ENCODE measurements around the gene S100A9. TPM values are rescaled to one million over a fixed set of nuclear protein-coding genes. Genes with fewer than 3 reads are reported as not detected.

The S100A9 gene
- polyA plus RNA-seq, 1 donor from 2014 or later: not detected

DNA sequence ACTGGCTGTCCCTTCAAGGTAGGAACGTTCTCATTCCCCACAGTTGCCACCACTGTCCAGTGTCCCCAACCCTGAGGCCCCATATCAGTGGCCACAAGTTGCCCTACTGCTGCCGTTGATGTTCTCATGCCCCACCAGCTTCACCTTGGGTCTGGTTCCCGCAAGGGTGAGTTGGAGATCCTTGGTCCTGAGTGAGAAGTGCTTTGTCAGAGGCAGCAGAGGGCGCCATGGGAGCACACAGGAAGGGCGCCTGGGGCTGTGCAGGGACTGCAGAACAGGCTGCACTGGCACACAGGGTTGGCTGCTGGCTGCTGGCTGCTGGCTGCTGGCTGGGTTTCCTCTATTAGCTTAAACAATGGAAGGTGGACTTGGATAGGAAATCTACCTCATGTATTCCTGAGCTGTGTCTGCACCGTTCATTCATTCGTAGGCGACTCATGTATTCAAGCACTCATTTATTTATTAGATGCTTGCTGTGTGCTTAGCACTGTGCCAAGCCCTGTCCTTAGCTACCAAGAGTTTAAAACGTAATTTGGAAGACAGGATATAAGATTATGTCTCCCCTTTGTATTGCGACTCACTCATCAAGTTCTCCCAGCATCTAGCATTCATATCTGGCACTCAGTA lies 2.1 kb upstream of the S100A9 start:
- Histone ChIP-seq H3K27me3 (ENCODE audit: insufficient read depth, low read depth, low read length) (no peaks in the 10 kb centered on the region), H3F3A (ENCODE audit: insufficient read depth, low read length, poor library complexity, severe bottlenecking) (no peaks in the 10 kb centered on the region), H3K79me2 (replicated peaks; ENCODE audit: insufficient read depth, low read length) (no peaks in the 10 kb centered on the region), H3K9me3 (ENCODE audit: low read length) (no peaks in the 10 kb centered on the region), H2AFZ (ENCODE audit: low read depth, low read length) (no peak overlapping the region), H3K27ac (ENCODE audit: low read length) (no peak overlapping the region), H3K4me3 (ENCODE audit: low read length) (no peak overlapping the region), H4K20me1 (ENCODE audit: insufficient read depth) (no peaks in the 10 kb centered on the region), H3K4me2 (ENCODE audit: low read length) (no peak overlapping the region), H3K9ac (ENCODE audit: low read length) (no peak overlapping the region), H3K36me3 (ENCODE audit: insufficient read depth, low read length) (no peaks in the 10 kb centered on the region), H3K9me2 (ENCODE audit: insufficient read depth, low read length) (no peaks in the 10 kb centered on the region)
- TF ChIP-seq RAD21 (conservative IDR thresholded peaks at IDR 0.05): peak; percentile 29
- TF ChIP-seq, protein P1, sequence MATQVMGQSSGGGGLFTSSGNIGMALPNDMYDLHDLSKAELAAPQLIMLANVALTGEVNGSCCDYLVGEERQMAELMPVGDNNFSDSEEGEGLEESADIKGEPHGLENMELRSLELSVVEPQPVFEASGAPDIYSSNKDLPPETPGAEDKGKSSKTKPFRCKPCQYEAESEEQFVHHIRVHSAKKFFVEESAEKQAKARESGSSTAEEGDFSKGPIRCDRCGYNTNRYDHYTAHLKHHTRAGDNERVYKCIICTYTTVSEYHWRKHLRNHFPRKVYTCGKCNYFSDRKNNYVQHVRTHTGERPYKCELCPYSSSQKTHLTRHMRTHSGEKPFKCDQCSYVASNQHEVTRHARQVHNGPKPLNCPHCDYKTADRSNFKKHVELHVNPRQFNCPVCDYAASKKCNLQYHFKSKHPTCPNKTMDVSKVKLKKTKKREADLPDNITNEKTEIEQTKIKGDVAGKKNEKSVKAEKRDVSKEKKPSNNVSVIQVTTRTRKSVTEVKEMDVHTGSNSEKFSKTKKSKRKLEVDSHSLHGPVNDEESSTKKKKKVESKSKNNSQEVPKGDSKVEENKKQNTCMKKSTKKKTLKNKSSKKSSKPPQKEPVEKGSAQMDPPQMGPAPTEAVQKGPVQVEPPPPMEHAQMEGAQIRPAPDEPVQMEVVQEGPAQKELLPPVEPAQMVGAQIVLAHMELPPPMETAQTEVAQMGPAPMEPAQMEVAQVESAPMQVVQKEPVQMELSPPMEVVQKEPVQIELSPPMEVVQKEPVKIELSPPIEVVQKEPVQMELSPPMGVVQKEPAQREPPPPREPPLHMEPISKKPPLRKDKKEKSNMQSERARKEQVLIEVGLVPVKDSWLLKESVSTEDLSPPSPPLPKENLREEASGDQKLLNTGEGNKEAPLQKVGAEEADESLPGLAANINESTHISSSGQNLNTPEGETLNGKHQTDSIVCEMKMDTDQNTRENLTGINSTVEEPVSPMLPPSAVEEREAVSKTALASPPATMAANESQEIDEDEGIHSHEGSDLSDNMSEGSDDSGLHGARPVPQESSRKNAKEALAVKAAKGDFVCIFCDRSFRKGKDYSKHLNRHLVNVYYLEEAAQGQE (IDR thresholded peaks at IDR 0.05; ENCODE audit: borderline replicate concordance): no peak

DNA sequence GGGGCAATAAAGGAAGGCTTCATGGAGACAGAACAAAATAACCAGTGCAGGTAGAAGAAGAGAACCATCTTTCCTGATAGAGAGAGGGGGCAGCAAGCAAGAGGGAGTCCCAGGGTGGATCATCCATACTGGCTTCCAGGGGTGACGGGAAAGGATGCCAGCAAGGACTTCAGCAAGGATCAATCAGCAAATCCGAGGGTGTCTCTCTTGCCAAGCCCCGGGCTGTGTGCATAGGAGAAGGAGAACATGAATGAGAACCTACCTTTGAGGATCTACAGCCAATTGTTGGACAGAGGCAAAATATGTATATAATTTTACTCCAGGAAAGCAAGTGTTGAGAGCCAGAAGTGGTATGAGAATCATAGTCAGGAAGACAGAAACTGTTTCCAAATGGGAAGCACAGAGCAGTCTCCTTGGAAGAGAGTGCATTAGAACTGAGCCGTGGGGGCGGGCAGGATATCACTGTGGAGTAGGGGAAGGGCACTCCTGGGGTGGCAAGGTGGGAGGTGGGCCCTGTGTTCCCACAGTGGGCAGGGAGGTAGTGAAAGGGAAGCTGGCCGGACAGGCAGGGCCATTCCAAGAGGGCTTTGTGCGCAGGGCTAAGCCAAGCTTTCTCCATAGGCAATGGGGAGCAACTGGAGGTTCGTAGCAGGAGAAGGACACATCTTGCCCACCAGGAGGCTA lies 1.1 kb upstream of the S100A9 start:
- H3K79me2 ChIP-seq (replicated peaks; ENCODE audit: insufficient read depth, low read length): no peaks in the 10 kb centered on the region
- H3F3A ChIP-seq (ENCODE audit: insufficient read depth, low read length, poor library complexity, severe bottlenecking): no peaks in the 10 kb centered on the region
- no peak overlapping the region for H3K9ac ChIP-seq (ENCODE audit: low read length)
- no peak overlapping the region for H3K27ac ChIP-seq (ENCODE audit: low read length)
- no peaks in the 10 kb centered on the region for H3K36me3 ChIP-seq (ENCODE audit: insufficient read depth, low read length)
- no peaks in the 10 kb centered on the region for H4K20me1 ChIP-seq (ENCODE audit: insufficient read depth)
- TF ChIP-seq, protein P1 (IDR thresholded peaks at IDR 0.05; ENCODE audit: borderline replicate concordance): no peak
- TF ChIP-seq SMC3 (conservative IDR thresholded peaks at IDR 0.05; ENCODE audit: poor library complexity): no peak
- TF ChIP-seq TAF1 (IDR thresholded peaks at IDR 0.05; ENCODE audit: low read depth): no peak
- TF ChIP-seq MXI1 (conservative IDR thresholded peaks at IDR 0.05; ENCODE audit: poor library complexity, severe bottlenecking): no peak
- no peak for TF ChIP-seq EP300 (conservative IDR thresholded peaks at IDR 0.05; ENCODE audit: poor library complexity, severe bottlenecking)
- H3K9me2 ChIP-seq (ENCODE audit: insufficient read depth, low read length): no peaks in the 10 kb centered on the region
- H3K4me3 ChIP-seq (ENCODE audit: low read length): no peak overlapping the region
- no peak overlapping the region for H2AFZ ChIP-seq (ENCODE audit: low read depth, low read length)
- H3K9me3 ChIP-seq (ENCODE audit: low read length): no peaks in the 10 kb centered on the region
- no peak overlapping the region for H3K4me2 ChIP-seq (ENCODE audit: low read length)
- H3K27me3 ChIP-seq (ENCODE audit: insufficient read depth, low read depth, low read length): no peaks in the 10 kb centered on the region

All from neural cell (in vitro differentiated cells).